Duodenal mucosa (tissue), 2 donors: Measurements from ENCODE around the gene DUSP19.
A peak's percentile ranks its signal among the peaks of the same experiment; 100 is the strongest.

Experiments
- H3K27ac ChIP-seq: one replicate; pipeline ENCODE4 v1.7.0; 2013; ENCODE audit warnings: low read depth, low read length
- H3K27me3 ChIP-seq, 2 donors: one replicate each; pipeline ENCODE4 v1.7.0; 2013; ENCODE audit warnings: low read length in 2 of 2, control low read depth in 1 of 2; ENCODE audit not compliant: insufficient read depth in 2 of 2, control insufficient read depth in 1 of 2
- H3K36me3 ChIP-seq, 2 donors: one replicate each; pipeline ENCODE4 v1.7.0; 2013; ENCODE audit warnings: low read length in 2 of 2, control low read depth in 1 of 2; ENCODE audit not compliant: insufficient read depth in 2 of 2, control insufficient read depth in 1 of 2
- H3K4me1 ChIP-seq, 2 donors: one replicate each; pipeline ENCODE4 v1.7.0; 2013; ENCODE audit warnings: low read length in 2 of 2, control low read depth in 1 of 2; ENCODE audit not compliant: insufficient read depth in 2 of 2, control insufficient read depth in 1 of 2
- H3K4me3 ChIP-seq, 2 donors: one replicate each; pipeline ENCODE4 v1.7.0; 2013; ENCODE audit warnings: low read length in 2 of 2, low read depth in 1 of 2
- H3K9ac ChIP-seq, 2 donors: one replicate each; pipeline ENCODE4 v1.7.0; 2013; ENCODE audit warnings: low read length in 2 of 2, low read depth in 1 of 2
- H3K9me3 ChIP-seq, 2 donors: one replicate each; pipeline ENCODE4 v1.7.0; 2013; ENCODE audit warnings: low read length in 2 of 2, control low read depth in 1 of 2; ENCODE audit not compliant: control insufficient read depth in 1 of 2

DUSP19 gene

GRCh38 chr2:183068561-183068960 is 10.0 kb upstream of the DUSP19 start:
- Histone ChIP-seq H3K9me3 (peaks cover 0 to 4% of the 10 kb centered on the region in 2 donors), H3K27ac (no peak overlapping the region), H3K27me3 (peaks cover 0 to 3% of the 10 kb centered on the region in 2 donors), H3K4me3 (no peak overlapping the region), H3K9ac (no peak overlapping the region), H3K4me1 (no peaks in the 10 kb centered on the region), H3K36me3 (no peaks in the 10 kb centered on the region)

- Histone ChIP-seq H3K27me3 (peaks cover 0 to 3% of the 10 kb centered on the region in 2 donors), H3K9me3 (peaks cover 0 to 4% of the 10 kb centered on the region in 2 donors), H3K9ac (no peak overlapping the region), H3K4me3 (no peak overlapping the region), H3K36me3 (no peaks in the 10 kb centered on the region), H3K4me1 (no peaks in the 10 kb centered on the region), H3K27ac (no peak overlapping the region)
Measured at GRCh38 chr2:183069174-183069573, 9.4 kb upstream of the DUSP19 start.

GRCh38 chr2:183070942-183071844 is 7.4 kb upstream of the DUSP19 start:
- Histone ChIP-seq H3K9me3 (peaks cover 0 to 4% of the 10 kb centered on the region in 2 donors), H3K4me3 (no peak overlapping the region), H3K27me3 (peaks cover 0 to 3% of the 10 kb centered on the region in 2 donors), H3K27ac (no peak overlapping the region), H3K36me3 (no peaks in the 10 kb centered on the region), H3K9ac (no peak overlapping the region), H3K4me1 (no peaks in the 10 kb centered on the region)

- Histone ChIP-seq H3K36me3 (no peaks in the 10 kb centered on the region), H3K27ac (no peak overlapping the region), H3K4me1 (no peaks in the 10 kb centered on the region), H3K27me3 (peaks cover 0 to 3% of the 10 kb centered on the region in 2 donors), H3K4me3 (no peak overlapping the region), H3K9ac (no peak overlapping the region), H3K9me3 (peaks cover 0 to 4% of the 10 kb centered on the region in 2 donors)
Measured at GRCh38 chr2:183072177-183072576, 6.4 kb upstream of the DUSP19 start.

GRCh38 chr2:183078163-183078463 is 434 bp upstream of the DUSP19 start:
- Histone ChIP-seq H3K9me3 (no peaks in the 10 kb centered on the region), H3K36me3 (no peaks in the 10 kb centered on the region), H3K27ac (peak overlapping the region; percentile 63), H3K27me3 (no peaks in the 10 kb centered on the region), H3K4me1 (peaks cover 0 to 6% of the 10 kb centered on the region in 2 donors), H3K9ac (peak overlapping the region; percentile 82 to 95), H3K4me3 (peak overlapping the region; percentile 91 to 97)

GRCh38 chr2:183079139-183079775 is 710 bp downstream of the DUSP19 start:
- peak overlapping the region; percentile 82 to 95 for H3K9ac ChIP-seq
- peak overlapping the region; percentile 63 for H3K27ac ChIP-seq

GRCh38 chr2:183081911-183082310 is 3.4 kb downstream of the DUSP19 start:
- Histone ChIP-seq H3K9ac (no peak overlapping the region), H3K36me3 (no peaks in the 10 kb centered on the region), H3K9me3 (no peaks in the 10 kb centered on the region), H3K4me1 (peaks cover 0 to 6% of the 10 kb centered on the region in 2 donors), H3K27ac (no peak overlapping the region), H3K4me3 (no peak overlapping the region), H3K27me3 (no peaks in the 10 kb centered on the region)

More at GRCh38 chr2:183079139-183079775, 710 bp downstream of the DUSP19 start:
- H3K36me3 ChIP-seq: no peaks in the 10 kb centered on the region
- H3K27me3 ChIP-seq: no peaks in the 10 kb centered on the region
- no peaks in the 10 kb centered on the region for H3K9me3 ChIP-seq
- peak overlapping the region; percentile 91 to 97 for H3K4me3 ChIP-seq
- peaks cover 0 to 6% of the 10 kb centered on the region in 2 donors for H3K4me1 ChIP-seq

GRCh38 chr2:183088061-183088460 is 9.5 kb downstream of the DUSP19 start:
- Histone ChIP-seq H3K27ac (no peak overlapping the region), H3K36me3 (no peaks in the 10 kb centered on the region), H3K9me3 (no peaks in the 10 kb centered on the region), H3K4me1 (peaks cover 0 to 4% of the 10 kb centered on the region in 2 donors), H3K9ac (no peak overlapping the region), H3K4me3 (no peak overlapping the region), H3K27me3 (no peaks in the 10 kb centered on the region)

GRCh38 chr2:183089192-183089851 is 10.8 kb downstream of the DUSP19 start:
- no peaks in the 10 kb centered on the region for H3K9me3 ChIP-seq
- H3K27ac ChIP-seq: no peak overlapping the region
- no peaks in the 10 kb centered on the region for H3K36me3 ChIP-seq
- no peaks in the 10 kb centered on the region for H3K27me3 ChIP-seq
- peaks cover 0 to 4% of the 10 kb centered on the region in 2 donors for H3K4me1 ChIP-seq
- H3K9ac ChIP-seq: no peak overlapping the region
- H3K4me3 ChIP-seq: peak overlapping the region in 1 of 2 donors; percentile 46
